T follicular helper cell (primary cell): ENCODE measurements around the gene LRRC26.

Source experiments
- DNase-seq: peaks from one replicate; pipeline ENCODE4 v3.0.0-alpha.2; 2020; ENCODE audit warnings: low read depth

Gene LRRC26

GRCh38 chr9:137152844-137153405, 16.9 kb downstream of the LRRC26 start:
- no peak for DNase-seq

GRCh38 chr9:137150617-137151457, 19.0 kb downstream of the LRRC26 start:
- DNase-seq, result no peak

- DNase-seq, result no peak
Observed at GRCh38 chr9:137149942-137150616, 19.8 kb downstream of the LRRC26 start.

- no peak for DNase-seq
Observed at GRCh38 chr9:137149363-137149762, 20.5 kb downstream of the LRRC26 start.

- no peak for DNase-seq
Observed at GRCh38 chr9:137148661-137149060, 21.2 kb downstream of the LRRC26 start.

GRCh38 chr9:137148242-137148641, 21.6 kb downstream of the LRRC26 start:
- DNase-seq, result no peak

- DNase-seq, result no peak
Observed at GRCh38 chr9:137147793-137148160, 22.1 kb downstream of the LRRC26 start.

GRCh38 chr9:137147091-137147792, 22.6 kb downstream of the LRRC26 start:
- DNase-seq, result no peak

- DNase-seq, result no peak
Observed at GRCh38 chr9:137146527-137146918, 23.3 kb downstream of the LRRC26 start.

GRCh38 chr9:137145731-137146526, 23.9 kb downstream of the LRRC26 start:
- no peak for DNase-seq

- no peak for DNase-seq
Observed at GRCh38 chr9:137143459-137143858, 26.4 kb downstream of the LRRC26 start.

GRCh38 chr9:137141976-137142936, 27.6 kb downstream of the LRRC26 start:
- no peak for DNase-seq

GRCh38 chr9:137141050-137141810, 28.6 kb downstream of the LRRC26 start:
- DNase-seq, result no peak

- no peak for DNase-seq
Observed at GRCh38 chr9:137140151-137141012, 29.5 kb downstream of the LRRC26 start.

GRCh38 chr9:137139468-137140150, 30.2 kb downstream of the LRRC26 start:
- no peak for DNase-seq

GRCh38 chr9:137138722-137139467, 31.0 kb downstream of the LRRC26 start, which contains the start of gene GRIN1:
TSS of gene GRIN1 (plus strand) at chr9:137139154. CDS start at chr9:137139487, 333 bp downstream.
- DNase-seq, result no peak

- DNase-seq, result no peak
Observed at GRCh38 chr9:137138058-137138721, 31.7 kb downstream of the LRRC26 start.
